Stimulated activated CD8-positive, alpha-beta memory T cell treated with anti-CD3 and anti-CD28 coated beads, Interleukin-12 subunit alpha, Interleukin-12 subunit beta, amount 100 ng/mL, for 4 hours (primary cell): ENCODE measurements around the gene MTMR3.
"Not testable (repeated sequence)": the region's sequence is repeated elsewhere in the genome, so short reads cannot be mapped to it uniquely, and the experiment has no call there.

Experiments
- DNase-seq: peaks from one replicate; pipeline ENCODE4 v3.0.0-alpha.2; 2020; ENCODE audit warnings: low read depth

MTMR3 gene

GRCh38 chr22:29967461-29967860 is 84.5 kb downstream of the MTMR3 start:
- DNase-seq: no peak

- no peak for DNase-seq
Observed at GRCh38 chr22:29971607-29972006, 88.6 kb downstream of the MTMR3 start.

- no peak for DNase-seq
Observed at GRCh38 chr22:29972121-29972520, 89.1 kb downstream of the MTMR3 start.

GRCh38 chr22:29973269-29973668 is 90.3 kb downstream of the MTMR3 start:
- no peak for DNase-seq

GRCh38 chr22:29973680-29974079 is 90.7 kb downstream of the MTMR3 start:
- not testable (repeated sequence) for DNase-seq

- DNase-seq: no peak
Observed at GRCh38 chr22:29975494-29975893, 92.5 kb downstream of the MTMR3 start.

- no peak for DNase-seq
Observed at GRCh38 chr22:29977107-29977506, 94.1 kb downstream of the MTMR3 start.

- DNase-seq: no peak
Observed at GRCh38 chr22:29979777-29980321, 96.9 kb downstream of the MTMR3 start.

GRCh38 chr22:29983296-29983917 is 100.4 kb downstream of the MTMR3 start:
- no peak for DNase-seq

- DNase-seq: no peak
Observed at GRCh38 chr22:29985912-29986311, 102.9 kb downstream of the MTMR3 start.

- no peak for DNase-seq
Observed at GRCh38 chr22:29987137-29987536, 104.2 kb downstream of the MTMR3 start.

- DNase-seq: no peak
Observed at GRCh38 chr22:29988719-29989118, 105.7 kb downstream of the MTMR3 start.

GRCh38 chr22:29989446-29989845 is 106.5 kb downstream of the MTMR3 start:
- DNase-seq: no peak

GRCh38 chr22:29992341-29993275 is 109.6 kb downstream of the MTMR3 start:
- DNase-seq: no peak

- DNase-seq: no peak
Observed at GRCh38 chr22:29994027-29994715, 111.2 kb downstream of the MTMR3 start.

- no peak for DNase-seq
Observed at GRCh38 chr22:29994943-29995342, 112.0 kb downstream of the MTMR3 start.

GRCh38 chr22:29997107-29997506 is 114.1 kb downstream of the MTMR3 start:
- no peak for DNase-seq

GRCh38 chr22:29997516-29997915 is 114.5 kb downstream of the MTMR3 start:
- DNase-seq: no peak

GRCh38 chr22:29998627-29999384 is 115.8 kb downstream of the MTMR3 start:
- no peak for DNase-seq

- no peak for DNase-seq
Observed at GRCh38 chr22:30000566-30000965, 117.6 kb downstream of the MTMR3 start.

- DNase-seq: no peak
Observed at GRCh38 chr22:30001459-30001858, 118.5 kb downstream of the MTMR3 start.
